Stimulated activated CD4-positive, alpha-beta T cell treated with anti-CD3 and anti-CD28 coated beads, TNF-alpha, amount 100 ng/mL, for 4 hours (primary cell): ENCODE measurements around the gene SMARCD3.

Experiments used
- DNase-seq, 3 experiments: peaks; one replicate each; pipeline ENCODE4 v3.0.0-alpha.2; 2020; ENCODE audit warnings: low read depth in 3 of 3

Gene SMARCD3

DNA sequence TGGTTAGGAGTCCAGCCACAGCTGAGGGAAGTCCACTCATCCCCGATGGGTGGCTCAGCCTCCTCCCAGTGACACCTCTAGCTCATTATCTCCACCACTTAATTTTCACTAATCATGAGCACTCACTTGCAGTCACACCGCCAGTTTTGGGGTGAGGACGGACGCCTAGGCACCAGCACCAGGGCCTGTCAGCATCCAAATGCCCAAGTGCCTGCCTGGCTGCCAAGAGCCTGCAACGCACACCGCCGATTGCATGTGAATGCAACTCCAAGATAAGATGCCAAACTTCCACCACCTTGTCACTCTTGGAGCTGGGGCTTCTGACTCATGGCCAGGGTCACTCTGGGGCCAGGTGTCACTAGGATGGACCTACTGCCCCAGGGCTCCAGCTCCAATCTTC lies 24.4 kb upstream of the SMARCD3 start:
- DNase-seq: no peak

DNA sequence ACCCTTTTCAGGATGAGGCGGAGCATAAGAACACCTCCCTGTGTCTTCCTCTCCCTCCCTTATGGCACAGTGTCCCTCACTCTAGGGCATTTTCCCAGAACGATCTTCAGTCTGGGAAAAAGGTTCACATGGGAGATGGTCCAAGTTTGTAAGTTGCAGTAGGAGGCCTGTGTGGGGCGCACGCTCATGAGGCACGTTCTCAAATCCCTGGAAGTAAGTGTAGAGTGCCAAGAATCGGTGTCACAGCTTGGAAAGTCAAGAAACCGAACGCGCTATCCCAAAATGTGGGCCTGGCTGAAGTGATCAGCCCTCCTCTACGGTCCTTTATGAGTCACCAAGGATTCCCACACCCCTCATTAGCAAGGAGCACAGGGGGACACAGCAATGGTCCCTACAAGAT lies 23.9 kb upstream of the SMARCD3 start:
- no peak for DNase-seq

DNA sequence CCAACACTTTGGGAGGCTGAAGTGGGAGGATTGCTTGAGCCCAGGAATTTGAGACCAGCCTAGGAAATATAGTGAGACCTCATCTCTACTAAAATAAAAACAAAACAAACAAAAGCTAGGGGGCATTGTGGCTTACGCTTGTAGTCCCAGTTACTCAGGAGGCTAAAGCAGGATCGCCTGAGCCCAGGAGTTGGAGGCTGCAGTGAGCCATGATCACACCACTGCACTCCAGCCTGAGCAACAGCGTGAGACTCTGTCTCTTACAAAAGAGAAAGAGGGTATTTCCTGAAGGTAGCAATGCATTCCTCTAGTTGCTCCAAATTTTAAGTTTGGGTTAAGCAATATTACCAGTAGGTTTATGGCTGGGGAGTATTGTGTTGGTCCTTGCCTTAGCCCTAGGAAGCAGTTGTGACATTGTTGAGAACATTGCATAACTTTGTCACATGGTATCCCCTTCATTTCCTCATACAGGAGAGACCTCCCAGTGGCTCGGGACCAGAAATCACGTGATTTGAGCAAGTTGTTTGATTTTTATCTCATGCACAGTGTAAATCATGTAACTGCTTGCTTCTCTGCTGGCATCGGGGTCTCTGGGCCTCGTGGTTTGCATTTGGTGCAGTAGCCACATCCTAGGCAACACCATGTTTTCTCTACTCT lies 23.3 kb upstream of the SMARCD3 start:
- DNase-seq: no peak

DNA sequence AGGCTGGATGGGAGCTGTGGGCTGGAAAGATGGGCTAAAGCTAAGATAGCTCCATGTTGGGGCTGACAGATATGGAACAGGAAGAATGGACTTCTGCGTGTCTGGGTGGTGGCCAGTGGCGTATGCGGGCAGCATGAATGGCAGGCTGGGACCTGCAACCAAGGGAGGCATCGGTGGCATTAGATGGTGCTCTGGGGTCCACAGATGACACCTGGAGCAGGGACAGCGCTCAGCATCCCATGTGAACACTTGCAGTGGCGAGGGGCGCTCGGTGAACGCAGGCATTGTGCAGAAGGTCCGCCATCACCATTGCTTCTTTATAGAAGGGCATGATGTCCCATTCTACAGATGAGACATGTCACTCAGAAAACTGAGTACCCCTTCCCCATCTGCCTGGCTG lies 21.0 kb upstream of the SMARCD3 start:
- DNase-seq: no peak

DNA sequence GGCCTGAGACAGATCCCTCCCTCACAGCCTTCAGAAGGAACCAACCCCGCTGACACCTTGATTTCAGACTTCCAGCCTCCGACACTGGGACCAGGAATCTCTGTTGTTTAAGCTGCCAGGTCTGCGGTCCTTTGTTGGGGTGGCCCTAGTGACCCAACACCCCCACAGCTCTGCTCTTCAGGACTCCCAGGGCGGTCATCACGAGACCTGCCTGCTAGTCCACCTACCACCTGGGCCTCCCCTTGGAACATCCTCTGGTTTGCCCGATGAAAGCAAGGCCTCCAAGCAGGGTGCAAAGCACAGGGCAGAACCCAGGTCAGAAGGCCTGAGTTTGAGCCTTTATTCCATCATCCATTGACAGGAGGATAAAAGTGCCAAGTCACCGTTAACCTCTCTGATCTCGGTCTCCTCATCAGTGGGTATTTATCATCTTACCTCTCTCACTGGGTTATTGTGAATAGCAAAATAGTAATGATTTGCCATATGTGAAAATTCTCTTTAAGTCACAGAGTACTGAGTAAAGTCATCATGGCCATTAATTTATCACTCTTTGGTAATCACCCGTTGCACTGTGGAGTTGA lies 16.9 kb upstream of the SMARCD3 start:
- DNase-seq: no peak

DNA sequence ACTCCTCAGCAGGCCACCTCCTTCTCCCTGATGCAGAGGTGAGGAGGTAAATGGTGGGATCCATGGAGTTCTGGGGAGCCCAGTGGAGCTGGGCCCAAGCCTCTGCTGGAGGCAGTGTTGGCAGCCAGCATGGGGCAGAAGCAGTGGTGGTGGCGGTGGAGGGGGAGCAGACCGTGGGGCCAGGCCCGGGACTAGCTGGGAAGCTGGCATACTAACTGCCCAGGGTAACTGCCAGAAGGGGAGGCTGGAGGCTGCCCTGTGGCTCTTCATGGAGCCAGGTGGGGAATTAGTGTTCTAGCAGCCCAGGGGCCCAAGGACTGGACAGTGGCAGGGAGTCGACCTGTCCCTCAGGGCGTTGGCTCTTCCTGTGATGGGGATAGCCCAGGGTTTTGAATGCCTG lies 16.1 kb upstream of the SMARCD3 start:
- no peak for DNase-seq

DNA sequence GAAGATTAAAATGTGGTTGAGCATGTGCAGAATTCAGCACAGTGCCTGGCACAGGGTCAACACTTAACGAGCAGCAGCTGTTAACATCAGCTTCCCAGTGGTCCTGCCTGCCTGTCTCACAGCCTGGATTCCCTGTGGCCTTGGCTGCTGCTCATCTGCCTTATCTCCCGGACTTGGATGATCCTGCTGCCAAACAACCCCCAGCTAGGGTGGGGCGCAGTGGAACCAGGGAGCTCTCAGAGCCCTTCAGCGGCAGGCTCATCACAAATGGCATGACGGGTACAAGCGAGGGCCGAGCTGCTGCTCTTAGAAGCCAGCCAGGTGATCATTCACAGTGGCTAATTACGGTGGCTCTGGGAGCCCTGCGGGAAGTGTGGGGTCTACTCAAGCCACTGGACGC lies 13.0 kb upstream of the SMARCD3 start:
- DNase-seq: no peak

DNA sequence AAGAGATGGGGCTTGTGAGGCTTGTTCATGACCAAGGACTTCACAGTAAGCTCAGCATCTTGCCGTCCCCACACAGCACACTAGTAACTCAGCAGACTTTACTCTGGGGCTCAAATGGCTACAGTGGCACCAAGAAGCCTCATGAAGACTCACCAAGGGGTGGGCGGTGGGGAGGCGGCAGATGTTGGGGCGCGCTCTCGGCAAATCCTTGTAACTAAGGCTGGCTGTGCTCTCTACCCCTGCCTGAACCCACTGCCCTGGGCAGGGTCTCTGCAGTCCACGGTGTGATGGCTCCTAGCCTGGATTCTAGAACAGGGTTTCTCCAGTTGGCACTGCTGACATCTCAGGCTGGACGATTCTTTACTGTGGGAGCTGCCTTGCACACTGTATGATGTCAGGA lies 12.4 kb upstream of the SMARCD3 start:
- DNase-seq: no peak

DNA sequence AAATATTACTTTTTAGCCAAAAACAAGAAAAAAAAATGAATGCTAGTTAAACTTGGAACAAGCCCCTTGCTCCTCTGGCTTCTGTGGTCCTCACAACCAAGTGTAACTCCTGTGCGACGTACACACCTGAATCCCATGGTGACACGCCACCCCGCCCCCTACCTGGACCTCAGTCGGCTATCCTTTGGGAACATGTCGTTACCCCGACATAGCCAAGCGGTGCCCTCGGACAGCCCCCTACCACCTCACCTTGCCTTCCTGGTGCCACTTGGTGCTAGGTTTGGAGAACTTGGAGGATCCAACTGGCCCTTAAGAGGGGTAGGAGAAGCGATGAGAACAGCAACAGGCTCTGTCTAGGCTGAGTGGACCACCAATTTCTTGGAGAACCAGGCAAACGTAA lies 12.0 kb upstream of the SMARCD3 start:
- no peak for DNase-seq

DNA sequence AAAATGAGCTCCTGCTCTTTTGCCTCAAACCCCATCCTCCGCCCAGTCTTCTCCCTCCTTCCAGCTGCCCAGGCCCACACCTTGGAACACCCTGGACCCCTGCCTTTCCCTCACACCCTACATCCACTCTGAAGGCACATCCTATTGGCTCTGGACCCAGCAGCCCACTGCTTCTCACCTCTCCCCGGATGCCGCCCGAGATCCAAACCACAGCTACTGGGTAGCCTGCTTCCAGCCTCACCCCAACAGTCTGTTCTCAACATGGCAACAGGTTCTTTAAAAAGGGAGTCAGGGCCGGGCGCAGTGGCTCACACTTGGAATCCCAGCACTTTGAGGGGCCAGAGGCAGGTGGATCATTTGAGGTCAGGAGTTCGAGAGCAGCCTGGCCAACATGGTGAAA lies 9.5 kb upstream of the SMARCD3 start:
- DNase-seq: no peak

DNA sequence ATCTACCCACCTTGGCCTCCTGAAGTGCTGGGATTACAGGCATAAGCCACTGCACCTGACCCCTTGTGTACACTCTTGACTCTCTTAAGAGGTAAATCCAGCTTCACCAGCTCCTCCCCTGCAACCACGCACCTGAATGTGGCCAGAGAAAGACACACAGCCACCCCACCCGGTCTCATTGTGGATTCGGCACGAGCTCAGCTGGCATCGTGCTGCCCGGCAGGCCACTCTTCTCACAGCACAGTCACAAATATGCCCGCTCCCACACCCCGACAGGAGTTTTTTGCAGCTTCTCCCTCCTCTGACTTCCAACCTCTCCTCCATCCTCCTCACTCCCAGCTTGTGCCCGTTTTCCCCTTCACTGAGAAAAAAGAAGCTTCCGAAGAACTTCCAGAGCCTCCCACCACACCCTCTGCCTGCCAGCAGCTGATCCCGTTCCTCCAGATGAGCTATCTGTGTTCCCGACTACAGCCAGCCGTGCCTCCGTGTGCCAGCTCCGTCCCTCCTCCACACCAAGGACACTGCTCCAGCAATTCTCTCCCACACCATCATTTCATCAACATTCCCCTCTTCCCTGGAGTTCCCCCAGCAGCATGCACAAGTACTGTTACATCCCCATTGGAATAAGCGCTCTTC lies 8.0 kb upstream of the SMARCD3 start:
- no peak for DNase-seq

DNA sequence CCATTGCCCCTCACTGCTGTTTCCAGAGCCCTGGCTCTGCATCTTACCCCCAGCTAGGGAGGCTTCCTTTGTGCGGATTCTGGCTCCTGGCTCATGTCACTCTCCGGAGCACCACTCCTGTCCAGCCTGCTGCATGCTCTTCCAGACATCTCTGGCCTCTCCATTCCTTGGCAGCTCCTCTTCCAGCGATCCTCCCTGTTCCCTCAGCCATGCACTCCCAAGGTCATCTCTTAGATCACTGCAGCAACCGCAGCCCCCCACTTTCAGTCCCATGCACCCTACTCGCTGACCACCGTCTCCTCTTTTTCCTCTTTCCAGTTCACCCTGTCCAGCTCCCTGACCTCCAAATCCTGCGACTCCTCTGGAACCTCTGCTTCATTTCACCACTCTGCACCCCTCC lies 6.9 kb upstream of the SMARCD3 start:
- no peak for DNase-seq

DNA sequence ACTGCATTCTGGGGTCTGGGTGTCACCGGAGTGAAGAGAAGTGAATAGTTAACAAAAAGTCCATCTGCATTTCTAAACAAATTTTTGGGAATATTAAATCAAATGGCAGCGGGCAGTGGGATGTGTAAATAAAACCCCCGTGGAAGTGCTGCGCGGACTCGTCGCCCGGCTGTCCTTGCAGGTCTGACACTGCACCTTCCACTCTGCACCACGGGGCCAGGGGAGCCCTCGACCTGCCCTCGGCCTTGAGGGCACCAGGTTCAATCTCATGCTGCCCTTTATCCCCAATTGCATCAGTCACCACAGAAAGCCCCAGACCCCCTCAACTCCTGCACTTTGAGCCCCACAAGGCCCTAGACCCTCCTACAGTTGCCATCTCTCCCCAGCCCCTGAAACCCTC lies 6.4 kb upstream of the SMARCD3 start:
- no peak for DNase-seq

DNA sequence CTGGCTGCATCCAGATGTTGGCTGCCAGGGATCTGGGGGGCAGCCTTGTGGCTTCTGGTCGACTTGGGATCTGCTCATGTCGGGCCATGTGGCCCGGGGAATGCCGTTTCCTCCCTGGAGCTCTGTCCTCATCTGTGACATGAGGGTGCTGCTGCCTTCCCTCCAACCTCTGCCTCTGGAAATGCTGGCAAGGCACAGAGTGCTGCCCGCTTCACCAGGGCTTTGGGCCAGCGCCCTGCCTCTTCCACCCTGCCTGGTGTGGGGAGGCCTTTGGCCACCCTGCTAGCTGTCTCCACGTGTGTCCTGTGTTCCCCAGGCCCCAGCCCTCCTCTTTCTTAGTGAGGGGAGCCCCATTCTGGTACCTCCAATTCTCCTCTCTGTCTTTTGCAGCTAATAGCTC lies 5.8 kb upstream of the SMARCD3 start:
- DNase-seq: no peak

DNA sequence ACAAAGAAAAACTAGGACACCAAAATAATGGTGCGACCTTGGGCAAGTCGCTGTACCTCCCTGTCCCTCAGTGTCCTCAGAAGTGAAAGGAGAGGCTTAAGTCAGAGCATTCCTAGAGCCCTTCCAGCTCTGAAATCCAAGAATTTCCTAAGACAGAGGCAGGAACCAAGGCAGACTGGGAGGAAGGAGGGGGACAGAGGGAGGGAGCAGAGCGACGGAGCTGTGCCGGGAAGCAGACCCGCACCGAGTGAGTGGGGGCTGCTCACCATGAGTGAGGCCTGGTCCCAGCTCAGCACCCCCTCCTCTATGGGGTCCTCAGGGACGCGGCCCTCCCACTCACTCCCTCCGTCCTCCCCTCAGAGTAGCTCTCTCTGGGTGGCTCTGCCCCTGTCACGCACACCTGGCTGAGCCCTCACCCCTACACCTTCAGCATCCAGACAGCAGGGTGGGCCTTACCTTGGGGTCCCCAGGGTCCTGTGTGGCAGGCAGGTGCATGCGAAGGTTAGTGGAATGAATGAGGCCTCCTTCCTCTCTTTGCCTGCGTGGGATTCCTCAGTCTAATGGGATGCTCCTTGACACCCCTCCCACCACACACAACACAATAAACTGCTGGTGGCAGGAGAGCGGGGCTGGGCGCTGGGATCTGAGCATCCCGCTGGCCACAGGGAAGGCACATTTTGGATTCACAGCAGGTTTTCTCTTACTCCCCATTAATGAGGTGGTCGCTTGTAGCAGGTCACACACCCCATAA lies 4.6 kb upstream of the SMARCD3 start:
- DNase-seq: no peak

DNA sequence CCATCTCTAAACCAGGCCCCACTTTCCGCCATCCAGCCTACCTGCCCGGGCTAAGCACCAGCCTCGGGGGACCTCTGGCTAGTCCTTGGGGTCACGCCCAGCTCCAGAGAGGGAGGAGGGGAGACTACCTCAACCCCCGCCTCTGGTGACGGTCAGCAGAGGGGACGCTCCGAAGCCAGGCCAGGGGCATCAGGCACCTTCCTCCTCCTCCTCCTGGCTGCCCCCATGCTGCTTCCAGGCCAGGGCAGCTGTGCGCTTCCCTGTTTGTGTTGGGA lies 4.0 kb upstream of the SMARCD3 start:
- no peak for DNase-seq

DNA sequence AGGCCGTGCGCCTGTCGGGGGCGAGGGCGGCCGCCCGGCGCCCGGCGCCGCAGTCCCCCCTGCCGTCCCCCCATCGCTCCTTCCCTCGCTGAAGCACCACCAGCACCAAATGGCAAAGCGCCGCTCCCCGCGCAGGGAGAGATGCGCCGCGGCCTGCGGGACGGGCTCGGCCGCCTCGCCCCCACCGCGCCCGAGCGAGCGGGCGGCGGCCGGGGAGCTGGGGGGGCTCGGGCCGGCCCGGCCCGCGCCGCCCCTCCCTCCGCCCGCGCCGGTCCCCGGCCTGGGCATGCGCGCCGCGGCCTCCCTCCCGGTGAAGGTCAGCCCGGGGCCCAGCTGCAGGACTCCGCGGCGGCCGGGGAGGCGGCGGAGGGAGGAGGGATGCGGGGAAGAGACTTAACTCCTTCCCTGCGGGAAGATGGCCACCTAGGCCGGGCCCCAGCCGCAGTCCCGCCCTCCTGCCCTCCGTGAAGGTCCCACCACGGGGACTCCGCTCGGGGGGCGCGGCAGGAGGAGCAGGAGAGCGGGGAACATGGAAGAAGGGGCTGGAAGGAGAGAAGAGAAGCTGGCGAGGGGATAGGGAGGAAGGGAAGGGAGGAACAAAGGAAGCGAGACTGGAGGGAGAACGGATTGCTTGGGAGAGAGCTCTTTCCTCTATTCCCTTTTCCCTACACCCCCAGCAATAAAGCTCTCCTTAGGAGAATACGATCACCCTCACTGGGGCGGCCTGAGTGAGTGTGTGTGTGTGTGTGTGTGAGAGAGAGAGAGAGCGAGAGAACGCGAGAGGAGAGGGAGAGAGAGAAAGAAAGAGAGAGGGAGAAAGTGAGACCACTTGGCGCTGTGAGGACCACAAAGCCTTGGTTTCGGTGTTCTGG lies 3.4 kb upstream of the SMARCD3 start:
- DNase-seq: no peak

DNA sequence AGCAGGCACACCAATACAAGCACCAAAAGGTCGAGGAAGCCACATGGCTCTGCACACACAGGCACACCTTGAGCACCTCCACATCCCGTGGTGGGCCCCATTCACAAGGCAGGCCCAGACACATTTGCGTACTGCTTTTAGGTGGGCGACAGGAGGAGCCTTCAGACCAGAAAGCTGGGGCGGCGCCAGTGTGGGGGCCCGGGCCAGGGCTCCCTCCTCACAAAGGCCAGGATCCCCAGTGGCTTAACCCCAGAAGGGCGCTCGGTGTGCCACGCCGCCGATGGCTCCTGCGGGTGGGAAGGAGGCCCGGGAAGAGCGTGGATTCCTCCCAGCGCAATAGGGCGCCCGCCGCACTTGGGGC lies 2.8 kb upstream of the SMARCD3 start:
- DNase-seq: no peak

DNA sequence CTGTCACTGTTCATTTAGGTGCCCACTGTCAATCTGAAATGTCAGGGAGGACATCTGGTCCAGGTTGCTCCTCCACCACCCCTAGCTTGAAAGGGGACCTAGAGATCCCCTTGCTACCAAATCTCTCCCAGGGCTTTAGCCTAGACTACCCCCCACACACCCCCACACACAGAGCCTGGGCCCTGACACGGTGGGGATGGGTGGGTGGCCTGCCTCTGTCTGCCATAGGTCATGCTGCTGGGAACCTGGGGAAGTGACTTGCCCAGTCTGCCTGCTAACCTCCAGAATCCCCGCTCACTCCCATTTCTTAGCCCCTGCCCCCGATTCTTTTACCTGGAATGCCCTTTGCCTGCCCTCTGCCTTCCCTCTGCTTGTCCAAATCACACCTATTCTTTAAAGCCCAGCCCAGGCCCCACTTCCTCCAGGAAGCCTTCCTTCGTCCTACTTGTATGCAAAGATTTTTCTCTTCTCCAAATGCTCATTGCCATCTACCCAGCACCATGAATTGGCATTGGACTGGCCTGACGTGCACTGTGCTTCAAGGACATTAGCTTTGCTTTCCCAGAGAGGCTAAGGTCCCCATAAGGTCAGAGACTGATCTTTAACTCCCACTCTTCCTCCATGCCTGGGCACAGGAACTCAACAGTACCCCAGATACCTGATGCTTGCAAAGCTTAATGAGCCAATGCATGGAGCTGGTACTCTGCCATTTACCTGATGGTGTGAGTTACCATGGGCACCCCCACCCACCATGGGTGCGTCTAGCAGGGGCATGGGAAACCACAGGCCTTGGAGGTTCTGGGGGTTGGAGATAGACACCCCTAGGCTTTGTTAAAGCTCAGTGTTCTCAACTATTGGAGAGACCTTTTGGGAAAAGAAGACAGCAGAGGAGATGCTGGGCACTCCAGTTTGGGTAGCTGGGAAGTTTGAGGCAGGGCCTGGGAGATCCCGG lies 2.0 kb upstream of the SMARCD3 start:
- DNase-seq: no peak

DNA sequence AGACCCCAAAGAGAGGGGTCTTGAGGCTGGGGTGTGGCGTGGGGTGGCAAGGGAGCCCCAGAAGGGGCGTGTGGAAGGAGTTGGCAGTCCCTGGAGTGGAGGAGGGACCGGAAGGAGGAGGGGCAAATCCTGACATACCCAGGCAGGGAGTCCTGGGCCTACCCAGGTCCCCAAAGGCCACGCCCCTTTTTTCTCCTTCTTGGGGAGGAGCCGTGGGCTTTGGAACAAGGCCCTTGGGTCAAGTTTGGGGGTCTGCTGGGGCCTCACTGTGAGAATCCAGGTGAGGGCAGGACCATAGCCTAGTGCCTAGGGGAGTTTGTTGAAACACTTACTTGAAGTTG lies 1.2 kb upstream of the SMARCD3 start:
- no peak for DNase-seq

DNA sequence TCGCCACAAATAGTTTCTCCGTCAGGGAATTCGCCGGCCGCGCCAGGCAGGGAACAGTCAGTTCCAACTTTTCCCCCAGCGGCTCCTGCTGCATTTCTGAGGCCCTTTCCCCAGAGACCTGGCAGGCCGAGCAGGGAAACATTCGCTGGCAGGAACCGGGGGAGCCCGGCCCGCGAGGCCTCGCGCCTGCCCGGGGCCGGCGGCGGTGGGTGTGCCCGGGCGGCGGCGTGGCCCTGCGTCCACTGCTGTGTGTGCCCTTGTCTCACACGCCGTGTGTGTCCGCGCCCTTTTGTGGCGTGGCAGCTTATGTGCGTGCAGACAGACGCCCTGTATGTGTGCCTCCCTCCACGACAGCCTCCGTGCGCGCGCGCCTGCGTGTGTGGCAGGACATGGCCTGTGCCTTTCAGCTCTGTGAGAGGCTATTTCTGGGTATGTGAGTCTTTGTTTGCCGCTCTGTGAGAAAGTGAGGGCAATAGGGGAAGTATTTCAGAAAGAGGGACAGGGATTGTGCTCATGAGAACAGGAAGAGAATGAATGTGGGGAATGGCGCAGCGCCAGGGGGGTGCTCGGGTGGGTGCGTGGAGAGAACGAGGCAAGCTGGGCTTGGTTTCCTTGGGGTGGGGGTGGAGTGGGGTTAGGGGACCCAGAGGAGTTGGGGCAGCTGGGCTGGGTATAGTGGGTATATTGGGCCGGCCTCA lies 689 bp upstream of the SMARCD3 start:
- DNase-seq: no peak
